Measurements from ENCODE around the gene CARD9. TPM values are rescaled to one million over a fixed set of nuclear protein-coding genes. Genes with fewer than 3 reads are reported as not detected.

The CARD9 gene
- total and polyA plus RNA-seq, 2 donors: 2.8 to 3.5 TPM

DNA sequence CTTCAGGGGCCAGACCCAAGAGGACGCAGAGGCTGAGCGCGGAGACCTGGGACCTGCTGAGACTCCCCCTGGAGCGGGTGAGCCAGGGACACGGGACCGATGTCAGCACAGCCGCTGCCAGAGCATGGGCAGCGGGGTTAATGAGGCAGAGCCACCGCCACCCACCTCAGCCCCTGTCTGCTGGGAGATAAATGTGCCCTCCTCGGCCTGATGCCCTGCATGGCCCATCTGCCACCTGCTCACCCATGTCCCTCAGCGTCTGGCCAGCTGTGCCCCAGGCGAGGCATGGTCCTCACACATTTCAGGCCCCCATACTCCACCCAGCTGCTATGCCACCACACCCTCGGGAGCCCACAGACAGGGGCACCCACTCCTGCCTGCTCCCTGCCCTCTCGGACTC is 24.8 kb downstream of the CARD9 start:
- peaks cover 0 to 16% of the 10 kb centered on the region in 2 donors for H3K4me1 ChIP-seq (ENCODE audit: control insufficient read depth in 2 of 2, insufficient read depth in 2 of 2, low read length in 2 of 2)
- no peak overlapping the region for H3K27ac ChIP-seq (ENCODE audit: low read depth in 1 of 2, low read length in 1 of 2)
- peaks cover 0 to 3% of the 10 kb centered on the region in 2 donors for H3K9me3 ChIP-seq (ENCODE audit: control insufficient read depth in 2 of 2, insufficient read depth in 1 of 2, low read length in 1 of 2)
- WGBS: 98% methylated on average over 14 of the region's 14 CpGs
- no peak for DNase-seq (ENCODE audit: low read depth in 6 of 9, low spot score in 9 of 9)
- no peaks in the 10 kb centered on the region for H3K27me3 ChIP-seq (ENCODE audit: control insufficient read depth in 2 of 2, insufficient read depth in 1 of 2, low read length in 1 of 2)
- H3K36me3 ChIP-seq (ENCODE audit: control insufficient read depth in 2 of 2, insufficient read depth in 2 of 2, low read length in 1 of 2): no peaks in the 10 kb centered on the region
- H3K4me3 ChIP-seq (ENCODE audit: low read length in 2 of 2): no peak overlapping the region

- no peaks in the 10 kb centered on the region for H3K36me3 ChIP-seq (ENCODE audit: control insufficient read depth in 2 of 2, insufficient read depth in 2 of 2, low read length in 1 of 2)
- H3K27me3 ChIP-seq (ENCODE audit: control insufficient read depth in 2 of 2, insufficient read depth in 1 of 2, low read length in 1 of 2): no peaks in the 10 kb centered on the region
- DNase-seq (ENCODE audit: low read depth in 6 of 9, low spot score in 9 of 9): no peak
- H3K4me3 ChIP-seq (ENCODE audit: low read length in 2 of 2): no peak overlapping the region
- 94% methylated on average over 34 of the region's 34 CpGs for WGBS
- peaks cover 0 to 3% of the 10 kb centered on the region in 2 donors for H3K9me3 ChIP-seq (ENCODE audit: control insufficient read depth in 2 of 2, insufficient read depth in 1 of 2, low read length in 1 of 2)
- H3K27ac ChIP-seq (ENCODE audit: low read depth in 1 of 2, low read length in 1 of 2): no peak overlapping the region
- H3K4me1 ChIP-seq (ENCODE audit: control insufficient read depth in 2 of 2, insufficient read depth in 2 of 2, low read length in 2 of 2): peaks cover 0 to 11% of the 10 kb centered on the region in 2 donors
These were observed 25.8 kb downstream of the CARD9 start for GRCh38 chr9:136347472-136348256.

GRCh38 chr9:136346927-136347465 is 26.5 kb downstream of the CARD9 start:
- DNase-seq (ENCODE audit: low read depth in 6 of 9, low spot score in 9 of 9): no peak
- H3K4me3 ChIP-seq (ENCODE audit: low read length in 2 of 2): no peak overlapping the region
- no peak overlapping the region for H3K27ac ChIP-seq (ENCODE audit: low read depth in 1 of 2, low read length in 1 of 2)
- no peaks in the 10 kb centered on the region for H3K27me3 ChIP-seq (ENCODE audit: control insufficient read depth in 2 of 2, insufficient read depth in 1 of 2, low read length in 1 of 2)
- peaks cover 0 to 8% of the 10 kb centered on the region in 2 donors for H3K4me1 ChIP-seq (ENCODE audit: control insufficient read depth in 2 of 2, insufficient read depth in 2 of 2, low read length in 2 of 2)
- peaks cover 0 to 3% of the 10 kb centered on the region in 2 donors for H3K9me3 ChIP-seq (ENCODE audit: control insufficient read depth in 2 of 2, insufficient read depth in 1 of 2, low read length in 1 of 2)
- no peaks in the 10 kb centered on the region for H3K36me3 ChIP-seq (ENCODE audit: control insufficient read depth in 2 of 2, insufficient read depth in 2 of 2, low read length in 1 of 2)
- WGBS: 93% methylated on average over 20 of the region's 20 CpGs

- H3K27me3 ChIP-seq (ENCODE audit: control insufficient read depth in 2 of 2, insufficient read depth in 1 of 2, low read length in 1 of 2): no peaks in the 10 kb centered on the region
- WGBS: 93% methylated on average over 10 of the region's 10 CpGs
- no peak for DNase-seq (ENCODE audit: low read depth in 6 of 9, low spot score in 9 of 9)
- no peak overlapping the region for H3K27ac ChIP-seq (ENCODE audit: low read depth in 1 of 2, low read length in 1 of 2)
- H3K9me3 ChIP-seq (ENCODE audit: control insufficient read depth in 2 of 2, insufficient read depth in 1 of 2, low read length in 1 of 2): peaks cover 0 to 3% of the 10 kb centered on the region in 2 donors
- H3K36me3 ChIP-seq (ENCODE audit: control insufficient read depth in 2 of 2, insufficient read depth in 2 of 2, low read length in 1 of 2): no peaks in the 10 kb centered on the region
- no peak overlapping the region for H3K4me3 ChIP-seq (ENCODE audit: low read length in 2 of 2)
- peaks cover 0 to 8% of the 10 kb centered on the region in 2 donors for H3K4me1 ChIP-seq (ENCODE audit: control insufficient read depth in 2 of 2, insufficient read depth in 2 of 2, low read length in 2 of 2)
These were observed 27.4 kb downstream of the CARD9 start for GRCh38 chr9:136346157-136346481.

GRCh38 chr9:136345281-136346156 is 27.9 kb downstream of the CARD9 start:
- no peak for DNase-seq (ENCODE audit: low read depth in 6 of 9, low spot score in 9 of 9)
- 89% methylated on average over 43 of the region's 43 CpGs for WGBS
- H3K36me3 ChIP-seq (ENCODE audit: control insufficient read depth in 2 of 2, insufficient read depth in 2 of 2, low read length in 1 of 2): no peaks in the 10 kb centered on the region
- H3K27ac ChIP-seq (ENCODE audit: low read depth in 1 of 2, low read length in 1 of 2): no peak overlapping the region
- H3K4me3 ChIP-seq (ENCODE audit: low read length in 2 of 2): no peak overlapping the region
- H3K4me1 ChIP-seq (ENCODE audit: control insufficient read depth in 2 of 2, insufficient read depth in 2 of 2, low read length in 2 of 2): peaks cover 0 to 8% of the 10 kb centered on the region in 2 donors
- H3K27me3 ChIP-seq (ENCODE audit: control insufficient read depth in 2 of 2, insufficient read depth in 1 of 2, low read length in 1 of 2): no peaks in the 10 kb centered on the region
- peaks cover 0 to 3% of the 10 kb centered on the region in 2 donors for H3K9me3 ChIP-seq (ENCODE audit: control insufficient read depth in 2 of 2, insufficient read depth in 1 of 2, low read length in 1 of 2)

DNA sequence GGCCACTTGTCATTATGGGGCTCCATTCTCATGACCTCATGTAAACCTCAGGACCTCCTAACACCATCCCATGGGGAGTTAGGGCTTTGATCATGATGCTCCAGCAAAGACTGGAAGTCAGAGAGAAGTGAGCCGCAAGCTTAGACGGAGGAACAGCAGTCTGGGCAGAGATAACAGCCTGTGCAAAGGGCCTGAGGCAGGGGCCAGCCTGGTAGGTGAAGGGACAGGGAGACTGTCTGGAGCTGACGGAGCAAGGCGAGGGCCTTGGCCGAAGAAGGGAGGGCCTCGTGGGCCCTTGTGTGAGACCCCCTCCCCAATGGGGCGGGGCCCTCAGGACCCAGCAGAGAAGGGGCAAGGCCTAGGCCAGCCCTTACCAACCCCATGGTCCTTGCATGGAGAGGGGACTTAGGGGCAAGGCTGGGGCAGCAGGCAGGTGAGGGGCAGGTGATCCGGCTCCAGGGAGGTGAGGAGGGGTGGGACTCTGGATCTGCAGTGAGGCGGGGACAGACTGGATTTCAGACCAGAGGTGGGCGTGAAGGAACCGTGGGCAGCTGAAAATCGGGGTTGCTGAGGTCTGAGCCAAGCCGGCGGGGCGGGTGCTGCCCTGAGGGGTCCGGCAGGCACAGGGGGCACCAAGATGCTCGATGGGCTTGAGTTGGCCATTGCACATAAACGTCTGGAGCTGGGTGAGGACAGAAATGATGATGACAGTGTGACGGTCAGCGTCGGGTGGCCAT is 28.8 kb downstream of the CARD9 start:
- H3K36me3 ChIP-seq (ENCODE audit: control insufficient read depth in 2 of 2, insufficient read depth in 2 of 2, low read length in 1 of 2): peaks cover 3% of the 10 kb centered on the region in 2 donors
- H3K4me3 ChIP-seq (ENCODE audit: low read length in 2 of 2): no peak overlapping the region
- H3K9me3 ChIP-seq (ENCODE audit: control insufficient read depth in 2 of 2, insufficient read depth in 1 of 2, low read length in 1 of 2): peaks cover 0 to 3% of the 10 kb centered on the region in 2 donors
- H3K27ac ChIP-seq (ENCODE audit: low read depth in 1 of 2, low read length in 1 of 2): no peak overlapping the region
- no peak for DNase-seq (ENCODE audit: low read depth in 6 of 9, low spot score in 9 of 9)
- peaks cover 0 to 8% of the 10 kb centered on the region in 2 donors for H3K4me1 ChIP-seq (ENCODE audit: control insufficient read depth in 2 of 2, insufficient read depth in 2 of 2, low read length in 2 of 2)
- no peaks in the 10 kb centered on the region for H3K27me3 ChIP-seq (ENCODE audit: control insufficient read depth in 2 of 2, insufficient read depth in 1 of 2, low read length in 1 of 2)
- 88% methylated on average over 21 of the region's 21 CpGs for WGBS

- DNase-seq (ENCODE audit: low read depth in 6 of 9, low spot score in 9 of 9): no peak
- Histone ChIP-seq H3K36me3 (ENCODE audit: control insufficient read depth in 2 of 2, insufficient read depth in 2 of 2, low read length in 1 of 2) (peaks cover 3% of the 10 kb centered on the region in 2 donors), H3K4me1 (ENCODE audit: control insufficient read depth in 2 of 2, insufficient read depth in 2 of 2, low read length in 2 of 2) (peaks cover 0 to 8% of the 10 kb centered on the region in 2 donors), H3K4me3 (ENCODE audit: low read length in 2 of 2) (no peak overlapping the region), H3K27ac (ENCODE audit: low read depth in 1 of 2, low read length in 1 of 2) (no peak overlapping the region), H3K27me3 (ENCODE audit: control insufficient read depth in 2 of 2, insufficient read depth in 1 of 2, low read length in 1 of 2) (no peaks in the 10 kb centered on the region), H3K9me3 (ENCODE audit: control insufficient read depth in 2 of 2, insufficient read depth in 1 of 2, low read length in 1 of 2) (peaks cover 0 to 3% of the 10 kb centered on the region in 2 donors)
- 99% methylated on average over 24 of the region's 24 CpGs for WGBS
These were observed 29.6 kb downstream of the CARD9 start for GRCh38 chr9:136343884-136344269.

- Histone ChIP-seq H3K9me3 (ENCODE audit: control insufficient read depth in 2 of 2, insufficient read depth in 1 of 2, low read length in 1 of 2) (peaks cover 0 to 3% of the 10 kb centered on the region in 2 donors), H3K36me3 (ENCODE audit: control insufficient read depth in 2 of 2, insufficient read depth in 2 of 2, low read length in 1 of 2) (peaks cover 3% of the 10 kb centered on the region in 2 donors), H3K27me3 (ENCODE audit: control insufficient read depth in 2 of 2, insufficient read depth in 1 of 2, low read length in 1 of 2) (no peaks in the 10 kb centered on the region), H3K4me1 (ENCODE audit: control insufficient read depth in 2 of 2, insufficient read depth in 2 of 2, low read length in 2 of 2) (peaks cover 0 to 8% of the 10 kb centered on the region in 2 donors), H3K27ac (ENCODE audit: low read depth in 1 of 2, low read length in 1 of 2) (no peak overlapping the region), H3K4me3 (ENCODE audit: low read length in 2 of 2) (no peak overlapping the region)
- no peak for DNase-seq (ENCODE audit: low read depth in 6 of 9, low spot score in 9 of 9)
- 90% methylated on average over 23 of the region's 23 CpGs for WGBS
These were observed 30.2 kb downstream of the CARD9 start for GRCh38 chr9:136343121-136343883.

Data from thymus (tissue), 11 donors.